Esophagus squamous epithelium (tissue), 5 donors: ENCODE data around the gene RNU1-4. TPM values are rescaled to one million over a fixed set of nuclear protein-coding genes. Genes with fewer than 3 reads are reported as not detected.
"Not testable (repeated sequence)": the region's sequence is repeated elsewhere in the genome, so short reads cannot be mapped to it uniquely, and the experiment has no call there.

Source experiments
- DNase-seq: peaks from one replicate; lab custom pipeline; 2025; lab: John Stamatoyannopoulos, UW
- H3K27ac ChIP-seq, 4 donors: fragments of 200-600 bp; sonication (generic); one replicate each; pipeline ENCODE4 v1.5.1; 2016 to 2019; ENCODE audit warnings: mild to moderate bottlenecking in 1 of 4
- H3K27me3 ChIP-seq, 4 donors: fragments of 200-600 bp; sonication (generic); 1 replicate in 3 of 4; 2 replicates in 1 of 4; pipeline versions ENCODE4 v1.5.1 to v1.6.0; 2017 to 2021; ENCODE audit warnings: antibody characterized with exemption in 1 of 4
- H3K36me3 ChIP-seq, 3 donors: fragments of 200-600 bp; sonication (generic); one replicate each; pipeline ENCODE4 v1.5.1; 2016 to 2019
- H3K4me1 ChIP-seq, 3 donors: fragments of 200-600 bp; sonication (generic); one replicate each; pipeline ENCODE4 v1.5.1; 2017 to 2019
- H3K4me3 ChIP-seq, 4 donors: fragments of 200-600 bp; sonication (generic); 1 replicate in 3 of 4; 2 replicates in 1 of 4; pipeline ENCODE4 v1.5.1; 2016 to 2019; ENCODE audit warnings: mild to moderate bottlenecking in 2 of 4, moderate library complexity in 1 of 4
- H3K9me3 ChIP-seq, 3 donors: fragments of 200-600 bp; sonication (generic); one replicate each; pipeline ENCODE4 v1.5.1; 2016 to 2019
- POLR2A ChIP-seq, 4 donors: fragments of 450-650 bp; IDR thresholded peaks; one replicate each; pipeline ENCODE4 v1.6.1; 2017; ENCODE audit warnings: antibody characterized with exemption in 4 of 4, mild to moderate bottlenecking in 4 of 4, moderate library complexity in 3 of 4
- WGBS, 2 donors: methylation state at CpG; one replicate each; pipeline ENCODE4 v1.1.5; 2018; 5-methylcytosine and 5-hydroxymethylcytosine counted together
- intact Hi-C: fragments of 100-400 bp; cut with DNase I; formaldehyde crosslinking; loops from one replicate; pipeline ENCODE4 v1.15.0; 2022
- total RNA-seq, 4 donors: library from RNA; depleted of rRNA; stranded (reverse); fragments of >200 nt; gene quantifications; one replicate each; pipeline ENCODE4 v1.1.0, GENCODE V29; 2016
- TF ChIP-seq, protein P1 (sequence below), 6 experiments: fragments of 450-650 bp in 4 of 6; fragments of 200-600 bp in 2 of 6; sonication (generic) in 2 of 6; IDR thresholded peaks; one replicate each; pipeline ENCODE4 v1.5.1; 2016 to 2019; ENCODE audit warnings: antibody characterized with exemption in 6 of 6, mild to moderate bottlenecking in 4 of 6, moderate library complexity in 4 of 6
- donor health status: DM: yes; HTN: yes; CAD: no.

The RNU1-4 gene
- total RNA-seq, 4 donors from 2014 or later: under 0.01 TPM

GRCh38 chr1:16720351-16721223 lies 19.7 kb upstream of the RNU1-4 start:
- no peak overlapping the region for H3K4me3 ChIP-seq
- no peaks in the 10 kb centered on the region for H3K4me1 ChIP-seq
- H3K27ac ChIP-seq: no peak overlapping the region
- 72 to 81% methylated on average over 12 of the region's 13 CpGs for WGBS, 2 donors
- no peak for TF ChIP-seq POLR2A (IDR thresholded peaks at IDR 0.05)
- TF ChIP-seq, protein P1, sequence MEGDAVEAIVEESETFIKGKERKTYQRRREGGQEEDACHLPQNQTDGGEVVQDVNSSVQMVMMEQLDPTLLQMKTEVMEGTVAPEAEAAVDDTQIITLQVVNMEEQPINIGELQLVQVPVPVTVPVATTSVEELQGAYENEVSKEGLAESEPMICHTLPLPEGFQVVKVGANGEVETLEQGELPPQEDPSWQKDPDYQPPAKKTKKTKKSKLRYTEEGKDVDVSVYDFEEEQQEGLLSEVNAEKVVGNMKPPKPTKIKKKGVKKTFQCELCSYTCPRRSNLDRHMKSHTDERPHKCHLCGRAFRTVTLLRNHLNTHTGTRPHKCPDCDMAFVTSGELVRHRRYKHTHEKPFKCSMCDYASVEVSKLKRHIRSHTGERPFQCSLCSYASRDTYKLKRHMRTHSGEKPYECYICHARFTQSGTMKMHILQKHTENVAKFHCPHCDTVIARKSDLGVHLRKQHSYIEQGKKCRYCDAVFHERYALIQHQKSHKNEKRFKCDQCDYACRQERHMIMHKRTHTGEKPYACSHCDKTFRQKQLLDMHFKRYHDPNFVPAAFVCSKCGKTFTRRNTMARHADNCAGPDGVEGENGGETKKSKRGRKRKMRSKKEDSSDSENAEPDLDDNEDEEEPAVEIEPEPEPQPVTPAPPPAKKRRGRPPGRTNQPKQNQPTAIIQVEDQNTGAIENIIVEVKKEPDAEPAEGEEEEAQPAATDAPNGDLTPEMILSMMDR (IDR thresholded peaks at IDR 0.05): no peak
- peaks cover 0 to 83% (median 8%) of the 10 kb centered on the region in 4 donors for H3K27me3 ChIP-seq
- DNase-seq: no peak
- H3K36me3 ChIP-seq: no peaks in the 10 kb centered on the region
- intact Hi-C loops: no loop called here
- no peaks in the 10 kb centered on the region for H3K9me3 ChIP-seq

DNA sequence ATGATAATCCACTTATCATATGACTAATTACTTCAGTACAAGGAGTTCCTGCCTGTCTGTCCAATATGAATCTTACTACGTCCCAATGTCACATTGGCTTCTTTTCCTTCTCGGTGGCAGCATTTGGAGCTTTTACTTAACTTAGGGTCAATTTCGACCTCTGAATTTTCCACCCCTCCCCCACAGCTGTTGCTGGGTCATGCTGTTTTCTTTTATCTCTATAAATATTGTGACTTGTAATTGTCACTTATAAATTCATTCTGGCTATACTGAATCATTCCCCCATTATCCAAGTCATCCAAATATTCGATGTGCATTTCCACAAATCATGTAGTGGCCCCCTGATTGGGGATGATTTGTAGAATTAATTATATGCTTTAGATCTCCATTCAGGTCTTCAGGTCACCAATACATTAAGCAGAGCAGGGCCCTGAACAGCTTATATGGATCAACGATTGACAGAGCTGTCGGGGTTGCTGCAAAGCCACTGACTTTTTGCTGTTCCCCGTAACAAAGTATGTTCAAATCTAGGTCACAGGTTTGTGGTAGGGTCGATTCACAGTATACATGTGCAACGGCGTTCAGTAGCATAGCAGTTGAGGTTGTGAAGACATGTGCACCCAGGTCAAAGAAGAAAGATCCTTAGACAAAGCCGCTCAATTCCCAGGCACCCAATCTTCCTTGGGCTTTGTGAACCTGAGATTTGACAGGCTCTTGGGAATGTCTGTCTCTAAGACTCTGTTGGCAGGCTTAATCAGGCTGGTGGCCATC lies 18.3 kb upstream of the RNU1-4 start:
- no peaks in the 10 kb centered on the region for H3K9me3 ChIP-seq
- H3K27ac ChIP-seq: no peak overlapping the region
- peaks cover 0 to 82% (median 8%) of the 10 kb centered on the region in 4 donors for H3K27me3 ChIP-seq
- H3K4me1 ChIP-seq: no peaks in the 10 kb centered on the region
- DNase-seq: no peak
- WGBS, 2 donors: 68 to 71% methylated on average over 11 of the region's 11 CpGs
- H3K36me3 ChIP-seq: no peaks in the 10 kb centered on the region
- TF ChIP-seq POLR2A (IDR thresholded peaks at IDR 0.05): no peak
- TF ChIP-seq, protein P1 (IDR thresholded peaks at IDR 0.05): no peak
- H3K4me3 ChIP-seq: no peak overlapping the region
- intact Hi-C loops: no loop called here

GRCh38 chr1:16724718-16725438 lies 15.4 kb upstream of the RNU1-4 start:
- Histone ChIP-seq H3K4me1 (no peaks in the 10 kb centered on the region), H3K27ac (no peak overlapping the region), H3K27me3 (peaks cover 0 to 66% (median 8%) of the 10 kb centered on the region in 4 donors), H3K9me3 (no peaks in the 10 kb centered on the region), H3K36me3 (no peaks in the 10 kb centered on the region), H3K4me3 (no peak overlapping the region)
- TF ChIP-seq POLR2A (IDR thresholded peaks at IDR 0.05): no peak
- TF ChIP-seq, protein P1 (IDR thresholded peaks at IDR 0.05): no peak
- no peak for DNase-seq
- intact Hi-C loops: no loop called here
- WGBS, 2 donors: 66 to 67% methylated on average over 45 of the region's 45 CpGs

DNA sequence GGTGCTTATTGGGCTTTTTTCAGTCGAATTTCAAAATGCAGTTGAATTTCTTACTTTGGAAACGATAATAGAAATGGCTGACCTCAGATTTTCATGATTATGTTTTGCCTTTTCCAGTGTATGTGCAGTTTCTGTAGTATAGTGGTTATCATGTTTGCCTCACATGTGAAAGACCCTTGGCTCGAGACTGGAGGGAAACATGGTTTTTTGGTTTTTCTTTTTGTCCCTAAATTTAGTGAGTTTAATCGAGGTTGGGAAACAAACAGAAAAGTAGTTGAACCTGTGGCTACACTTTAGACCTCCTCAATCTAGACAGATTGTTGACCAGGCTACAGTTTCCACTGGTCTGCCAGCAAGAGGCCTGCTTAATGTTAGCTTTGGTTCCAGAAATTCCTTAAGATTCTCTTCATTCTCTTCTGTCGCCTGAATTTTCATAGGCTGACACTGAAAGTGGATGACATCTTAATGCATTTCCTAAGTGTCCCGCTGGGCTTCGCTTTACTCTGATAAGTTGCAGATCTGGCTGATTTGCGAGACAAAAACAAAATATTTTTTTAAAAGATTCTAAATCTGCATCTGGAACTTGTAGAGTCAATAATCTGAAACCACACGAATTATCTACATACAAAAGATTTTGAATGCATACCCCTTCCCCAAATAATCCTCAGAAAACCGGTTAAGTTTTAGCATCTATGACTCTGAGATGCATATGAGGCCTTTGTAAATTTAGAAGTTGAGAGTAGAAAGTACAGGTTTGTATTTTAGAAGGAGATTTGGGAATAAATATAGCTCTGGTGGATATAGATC lies 14.7 kb upstream of the RNU1-4 start:
- intact Hi-C loops, H3K4me1 ChIP-seq, H3K9me3 ChIP-seq, H3K27ac ChIP-seq, H3K4me3 ChIP-seq, H3K36me3 ChIP-seq, DNase-seq: not testable (repeated sequence)
- H3K27me3 ChIP-seq: peaks cover 0 to 59% (median 8%) of the 10 kb centered on the region in 4 donors
- 76 to 78% methylated on average over 10 of the region's 10 CpGs for WGBS, 2 donors
